ENCODE measurements around the gene FAM114A1.

The FAM114A1 gene

DNA sequence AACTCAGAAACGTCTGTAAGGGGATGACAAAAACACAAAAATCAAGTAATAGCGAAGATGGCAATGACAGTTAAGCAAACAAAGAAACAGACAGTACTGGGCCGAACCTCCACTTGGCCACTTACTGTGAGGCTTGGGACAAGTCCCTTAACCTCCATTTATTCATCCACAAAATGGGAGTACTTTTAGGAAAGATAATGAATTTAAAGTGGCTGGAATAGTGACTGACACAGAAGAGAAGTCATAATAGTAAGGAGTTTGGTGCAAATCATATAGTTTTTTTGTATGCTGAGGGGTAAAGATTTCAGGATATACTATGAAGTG, 9.5 kb upstream of the FAM114A1 start:
- no peak for DNase-seq (ENCODE audit: low read depth, low spot score)

DNA sequence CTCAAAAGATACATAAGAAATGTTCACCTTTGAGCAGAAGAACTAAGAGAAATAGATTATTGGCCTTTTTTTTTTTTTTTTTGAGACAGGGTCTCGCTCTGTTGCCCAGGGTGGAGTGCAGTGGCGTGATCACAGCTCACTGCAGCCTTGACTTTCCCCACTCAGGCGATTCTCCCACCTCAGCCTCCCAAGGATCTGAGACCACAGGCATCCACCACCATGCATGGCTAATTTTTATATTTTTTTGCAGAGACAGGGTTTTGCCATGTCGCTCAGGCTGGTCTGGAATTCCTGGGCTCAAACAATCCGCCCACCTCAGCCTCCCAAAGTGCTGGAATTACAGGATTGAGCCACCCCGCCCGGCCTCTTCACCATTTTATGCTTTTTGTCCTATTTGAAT, 8.1 kb upstream of the FAM114A1 start:
- no peak for DNase-seq (ENCODE audit: low read depth, low spot score)

DNA sequence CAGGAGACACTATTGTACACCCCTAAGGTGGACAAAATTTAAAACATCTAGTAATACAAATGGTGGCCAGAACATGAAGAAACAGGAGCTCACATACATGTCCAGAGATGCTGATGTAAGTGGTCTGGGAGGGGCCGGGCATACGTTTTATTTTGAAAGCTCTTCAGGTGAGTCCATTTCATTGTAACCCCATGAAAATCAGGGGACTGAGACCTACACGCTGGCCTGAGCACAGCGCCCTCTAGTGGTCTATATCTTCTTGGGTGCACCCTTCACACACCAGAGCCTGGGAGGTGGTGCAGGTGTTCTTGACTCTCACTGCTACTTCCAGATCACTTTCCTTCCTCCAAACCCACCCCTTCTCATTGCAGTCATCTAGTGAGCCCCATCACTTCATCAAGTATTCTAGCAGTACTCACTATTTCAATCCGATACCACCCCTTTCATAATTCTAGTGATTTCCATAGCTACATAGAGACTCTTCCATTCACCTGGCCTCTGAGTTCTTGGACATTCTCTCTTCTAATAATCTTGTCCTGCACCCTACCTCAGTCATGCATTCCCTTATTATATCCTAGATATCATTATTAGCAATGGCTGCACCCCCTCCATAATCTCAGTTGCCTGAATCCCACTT, 6.7 kb upstream of the FAM114A1 start:
- no peak for DNase-seq (ENCODE audit: low read depth, low spot score)

DNA sequence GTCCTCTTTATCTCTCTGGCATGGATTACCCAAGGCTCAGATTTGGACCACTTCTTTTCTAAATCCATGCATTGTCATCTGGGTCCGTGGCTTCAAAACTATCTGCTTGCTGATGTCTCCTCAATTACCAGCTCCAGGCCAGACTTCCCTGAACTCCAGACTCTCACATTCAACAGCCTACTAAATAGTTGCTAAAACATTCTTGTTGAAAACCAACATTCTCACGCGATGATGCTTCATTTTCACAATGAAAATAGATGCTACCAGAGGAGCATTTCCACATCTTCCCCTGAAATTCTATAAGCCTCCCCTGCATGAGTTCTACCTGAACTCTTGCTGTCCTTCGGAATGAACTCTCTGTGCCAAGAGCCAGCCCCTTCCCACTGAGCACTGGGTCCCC, 5.8 kb upstream of the FAM114A1 start:
- DNase-seq (ENCODE audit: low read depth, low spot score) = no peak

DNA sequence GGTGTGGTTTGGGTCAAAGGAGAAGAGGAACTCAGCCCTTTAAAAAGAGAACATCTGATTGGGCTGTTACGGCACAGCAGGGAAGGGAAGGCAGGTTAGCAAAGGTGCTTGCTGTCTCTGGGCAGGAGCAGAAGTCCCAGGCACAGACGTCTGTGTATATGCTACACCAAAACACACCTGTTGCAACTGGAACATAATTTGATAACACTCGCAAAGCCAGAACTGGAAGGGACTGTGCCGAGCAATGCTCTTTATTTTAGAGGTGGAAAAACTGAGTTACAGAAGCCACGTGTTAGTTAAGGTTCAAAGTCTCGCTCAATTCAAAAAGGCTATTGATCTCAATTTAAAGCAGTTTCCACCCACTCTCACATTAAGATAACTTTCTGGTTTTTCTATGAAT, 2.2 kb upstream of the FAM114A1 start:
- DNase-seq (ENCODE audit: low read depth, low spot score) = no peak

DNA sequence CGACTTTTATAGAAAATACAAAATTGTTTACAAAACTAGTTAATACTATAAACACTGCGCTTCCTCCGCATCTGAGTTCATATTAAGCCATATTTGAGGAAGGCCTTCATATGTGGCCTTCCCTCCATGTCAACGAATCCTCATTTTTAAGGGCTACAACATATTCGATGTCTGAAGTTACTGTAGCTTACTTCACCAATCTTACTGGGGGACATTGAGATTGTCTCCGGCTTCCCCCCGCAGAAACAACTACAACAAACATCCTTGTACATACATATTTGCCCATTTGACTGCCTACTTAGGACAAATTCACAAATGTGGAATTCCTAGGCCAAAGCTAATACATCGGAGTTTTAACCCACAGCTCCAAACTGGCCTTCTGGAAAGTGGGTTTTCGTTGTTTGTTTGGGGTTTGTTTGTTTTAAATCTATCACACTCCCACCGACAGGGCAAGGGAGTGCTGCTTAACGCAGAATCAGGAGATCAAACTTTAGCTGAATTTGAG, 581 bp upstream of the FAM114A1 start:
- DNase-seq (ENCODE audit: low read depth, low spot score) = no peak

DNA sequence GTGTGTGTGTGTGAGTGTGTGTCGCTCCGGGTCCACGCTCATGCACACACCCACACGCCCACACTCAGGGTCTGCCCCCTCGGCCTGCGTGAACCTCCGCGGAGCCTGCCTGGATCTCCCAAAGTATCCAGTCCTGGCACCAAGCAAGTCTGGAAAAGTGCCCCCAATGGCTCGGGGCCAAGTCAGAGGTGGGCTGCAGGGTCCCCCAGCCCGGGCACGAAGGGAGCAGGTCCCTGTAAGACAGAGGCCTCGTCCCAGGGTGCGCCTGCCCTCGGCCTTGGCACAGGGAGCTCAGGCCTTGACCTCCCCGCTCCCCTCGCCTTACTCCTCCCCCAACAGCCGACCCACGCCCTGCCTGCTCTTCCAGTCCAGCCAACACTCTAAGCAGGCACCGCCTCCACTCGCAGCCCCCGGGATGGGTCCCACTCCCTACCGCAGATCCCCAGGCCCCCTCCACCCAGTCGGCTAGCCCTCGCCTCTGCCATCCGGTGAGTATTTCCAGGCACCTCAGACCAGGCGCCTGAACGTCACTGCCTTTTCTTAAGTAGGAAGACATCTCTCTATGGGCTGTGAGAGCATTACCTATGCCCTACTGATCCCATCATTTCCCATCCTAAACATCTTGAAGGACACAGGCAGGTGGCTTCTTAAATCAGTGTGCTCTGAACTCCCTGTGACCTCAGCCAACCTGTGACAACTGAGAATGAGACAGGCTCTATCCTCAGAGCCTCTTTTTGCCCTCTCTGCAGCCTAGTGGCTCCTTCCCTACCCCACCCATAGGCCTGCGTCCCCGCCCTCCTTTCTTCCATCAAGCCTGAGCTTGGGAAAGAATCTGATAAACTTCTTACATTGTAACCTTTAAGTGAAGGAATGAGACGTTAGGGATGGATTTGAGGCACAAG, 704 bp downstream of the FAM114A1 start:
- no peak for DNase-seq (ENCODE audit: low read depth, low spot score)

DNA sequence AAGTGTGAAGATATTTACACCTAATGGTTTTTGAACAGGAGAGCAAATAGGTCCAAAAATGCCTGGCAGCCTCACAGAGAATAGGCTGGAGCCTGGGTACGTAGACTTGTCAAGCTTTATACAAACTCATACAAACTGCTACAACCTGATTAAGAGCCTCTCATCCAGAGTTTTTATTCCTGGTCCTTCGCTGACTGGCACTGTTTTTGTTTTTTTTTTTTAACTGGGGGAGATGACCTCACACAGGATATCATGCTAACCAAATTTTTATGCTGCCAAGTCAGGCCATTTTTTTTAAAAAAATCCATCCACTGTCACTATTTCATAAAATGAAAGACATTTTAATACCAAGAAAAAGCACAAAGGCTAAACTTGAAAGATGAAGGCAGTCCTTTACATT, 1.9 kb downstream of the FAM114A1 start:
- no peak for DNase-seq (ENCODE audit: low read depth, low spot score)

DNA sequence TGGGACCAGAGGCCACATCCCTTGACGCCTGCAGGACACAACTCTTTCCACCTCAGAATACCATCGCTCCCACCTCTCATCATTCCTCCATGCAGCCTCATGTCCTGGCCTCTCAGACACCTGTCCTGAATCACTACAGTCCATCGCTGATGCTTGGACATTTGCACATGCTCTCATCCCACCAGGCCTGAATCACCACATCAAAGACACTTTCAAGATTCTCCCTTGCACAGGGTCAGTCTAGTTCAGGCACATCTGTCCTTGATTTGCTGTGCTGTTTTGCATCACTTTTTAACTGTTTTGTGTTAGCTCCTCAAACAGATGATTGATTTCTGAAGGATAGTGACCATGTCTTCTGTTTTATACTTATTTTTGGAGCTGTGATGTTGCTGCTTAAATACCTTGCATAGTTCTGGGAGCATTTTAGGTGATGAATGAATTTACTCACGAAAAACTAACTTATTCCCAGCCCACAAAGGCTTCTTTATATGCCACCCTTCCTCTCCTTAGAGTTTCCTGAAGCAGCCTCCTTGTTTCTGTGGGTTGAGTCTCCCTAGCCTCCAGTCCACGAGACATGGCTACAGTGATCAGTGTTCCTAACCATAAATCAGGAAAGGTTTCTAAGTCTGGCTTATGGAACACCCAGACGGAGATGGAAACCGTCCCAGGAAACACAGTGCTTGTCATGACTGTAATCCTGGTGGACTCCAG, 2.6 kb downstream of the FAM114A1 start:
- no peak for DNase-seq (ENCODE audit: low read depth, low spot score)

DNA sequence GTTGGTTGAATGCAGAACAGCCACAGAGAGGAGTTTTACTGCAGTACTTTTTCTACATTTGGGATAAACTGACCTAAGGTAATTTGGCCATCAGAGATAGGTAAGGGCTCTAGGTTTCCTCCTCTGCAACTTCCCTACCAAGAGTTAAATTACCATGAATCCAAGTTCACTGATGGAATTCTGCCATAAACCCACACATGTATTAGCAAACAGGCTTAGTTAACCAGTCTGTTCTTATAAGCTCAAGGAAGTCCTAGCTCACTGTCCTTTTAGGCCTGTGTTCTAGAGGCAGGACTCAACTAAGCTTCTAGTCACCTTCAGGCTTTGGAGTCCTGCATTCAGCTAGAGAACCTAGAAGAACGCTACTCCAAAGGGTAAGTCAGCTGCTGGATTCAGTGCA, 4.0 kb downstream of the FAM114A1 start:
- DNase-seq (ENCODE audit: low read depth, low spot score) = no peak

DNA sequence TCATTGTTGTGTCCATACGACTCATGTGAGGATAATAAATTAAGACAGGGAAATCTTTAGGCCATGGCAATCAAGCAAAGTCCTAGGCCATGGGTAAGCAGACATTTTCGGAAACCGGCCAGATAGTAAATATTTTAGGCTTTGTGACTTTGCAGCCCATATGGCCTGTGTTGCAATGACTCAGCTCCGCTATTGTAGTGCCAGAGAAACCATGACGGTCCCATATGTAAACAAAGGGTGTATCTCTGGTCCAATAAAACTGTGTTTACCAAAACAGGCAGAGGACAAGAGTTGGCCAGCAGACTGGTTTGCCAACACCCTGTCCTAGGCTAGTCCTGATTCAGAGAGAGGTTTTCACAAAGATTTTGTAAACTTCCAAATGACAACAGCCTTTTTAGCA, 5.0 kb downstream of the FAM114A1 start:
- no peak for DNase-seq (ENCODE audit: low read depth, low spot score)

DNA sequence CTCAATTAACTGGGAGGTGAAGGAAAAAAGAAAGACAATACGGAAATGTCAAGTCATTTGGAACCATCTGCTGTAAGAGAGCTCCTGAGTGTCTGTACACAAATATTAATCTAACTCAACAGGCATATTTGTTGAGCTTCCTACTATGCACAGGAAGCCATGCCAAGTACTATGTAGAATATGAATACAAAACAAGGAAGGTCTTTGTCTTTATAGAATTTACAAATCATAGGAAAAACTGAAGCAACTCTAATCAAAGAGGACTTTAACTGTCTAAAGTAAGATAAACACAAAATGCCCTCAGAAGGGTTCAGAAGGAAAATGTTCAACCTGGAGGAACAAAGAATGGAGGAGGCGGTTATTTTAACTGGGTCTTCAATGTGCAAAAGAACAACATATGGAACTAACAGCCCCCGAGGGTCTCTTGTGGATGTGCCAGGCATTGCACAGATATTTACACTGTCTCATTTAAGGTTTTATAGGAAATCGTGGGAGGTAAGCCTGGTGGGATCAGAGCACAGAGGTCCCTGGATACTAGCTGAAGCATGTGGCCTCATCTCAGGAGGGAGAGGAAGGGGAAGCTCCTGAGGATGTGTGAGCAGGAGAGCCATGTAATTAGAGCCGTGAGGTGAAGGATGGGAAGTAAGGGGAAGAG, 5.8 kb downstream of the FAM114A1 start:
- no peak for DNase-seq (ENCODE audit: low read depth, low spot score)

DNA sequence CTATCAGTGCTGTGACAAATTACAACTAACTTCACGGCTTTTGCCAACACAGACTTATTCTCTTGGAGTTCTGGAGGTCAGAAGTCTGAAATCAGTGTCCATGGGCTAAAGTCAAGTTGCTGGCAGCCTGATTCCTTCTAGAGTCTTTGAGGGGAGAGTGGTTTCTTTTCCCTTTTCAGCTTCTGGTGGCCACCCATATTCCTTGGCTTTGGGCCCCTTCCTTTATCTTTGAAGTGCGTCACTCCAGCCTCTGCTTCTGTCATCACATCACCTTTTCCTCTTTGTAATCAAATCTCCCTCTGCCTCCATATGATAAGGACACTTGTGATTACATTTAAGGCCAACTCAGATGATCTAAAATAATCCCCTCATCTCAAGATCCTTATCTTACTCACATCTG, 9.0 kb downstream of the FAM114A1 start:
- no peak for DNase-seq (ENCODE audit: low read depth, low spot score)

DNA sequence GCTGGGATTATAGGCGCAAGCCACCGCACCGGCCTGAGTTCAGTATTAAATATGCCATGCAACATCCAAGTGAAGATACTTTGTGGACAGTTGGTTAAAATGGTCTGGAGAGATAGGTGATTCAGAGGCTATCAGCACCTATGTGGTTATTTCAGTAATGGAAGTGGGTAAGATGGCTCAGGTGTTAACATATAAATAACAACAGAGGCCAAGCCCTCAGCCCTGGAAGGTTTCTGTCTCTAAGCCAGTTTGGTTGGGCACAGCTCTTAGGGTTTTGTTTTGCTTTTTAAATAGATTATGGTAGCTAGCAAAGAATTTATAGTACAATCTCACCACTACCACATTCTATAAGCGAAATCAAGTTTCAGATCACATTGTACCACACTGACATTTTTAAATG, 16.6 kb downstream of the FAM114A1 start:
- no peak for DNase-seq (ENCODE audit: low read depth, low spot score)

DNA sequence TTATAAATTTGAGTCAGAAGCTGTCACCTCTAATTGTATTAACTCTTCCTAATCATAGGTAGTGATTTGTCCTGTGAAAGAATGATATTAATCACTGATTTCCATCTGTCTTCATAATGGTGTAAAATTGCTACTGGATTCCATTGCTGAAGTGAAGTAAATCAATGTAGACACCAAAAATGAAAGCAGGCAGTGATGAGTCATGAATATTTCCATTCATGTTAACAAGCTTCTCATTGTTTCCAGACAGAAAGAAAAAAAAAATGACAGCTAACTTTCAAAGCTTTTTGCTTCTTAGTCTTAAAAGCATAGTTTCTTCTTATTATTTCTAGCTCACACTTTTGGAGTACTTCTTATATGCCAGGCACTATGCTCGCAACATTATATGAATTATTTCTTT, 21.5 kb downstream of the FAM114A1 start:
- DNase-seq (ENCODE audit: low read depth, low spot score) = no peak

DNA sequence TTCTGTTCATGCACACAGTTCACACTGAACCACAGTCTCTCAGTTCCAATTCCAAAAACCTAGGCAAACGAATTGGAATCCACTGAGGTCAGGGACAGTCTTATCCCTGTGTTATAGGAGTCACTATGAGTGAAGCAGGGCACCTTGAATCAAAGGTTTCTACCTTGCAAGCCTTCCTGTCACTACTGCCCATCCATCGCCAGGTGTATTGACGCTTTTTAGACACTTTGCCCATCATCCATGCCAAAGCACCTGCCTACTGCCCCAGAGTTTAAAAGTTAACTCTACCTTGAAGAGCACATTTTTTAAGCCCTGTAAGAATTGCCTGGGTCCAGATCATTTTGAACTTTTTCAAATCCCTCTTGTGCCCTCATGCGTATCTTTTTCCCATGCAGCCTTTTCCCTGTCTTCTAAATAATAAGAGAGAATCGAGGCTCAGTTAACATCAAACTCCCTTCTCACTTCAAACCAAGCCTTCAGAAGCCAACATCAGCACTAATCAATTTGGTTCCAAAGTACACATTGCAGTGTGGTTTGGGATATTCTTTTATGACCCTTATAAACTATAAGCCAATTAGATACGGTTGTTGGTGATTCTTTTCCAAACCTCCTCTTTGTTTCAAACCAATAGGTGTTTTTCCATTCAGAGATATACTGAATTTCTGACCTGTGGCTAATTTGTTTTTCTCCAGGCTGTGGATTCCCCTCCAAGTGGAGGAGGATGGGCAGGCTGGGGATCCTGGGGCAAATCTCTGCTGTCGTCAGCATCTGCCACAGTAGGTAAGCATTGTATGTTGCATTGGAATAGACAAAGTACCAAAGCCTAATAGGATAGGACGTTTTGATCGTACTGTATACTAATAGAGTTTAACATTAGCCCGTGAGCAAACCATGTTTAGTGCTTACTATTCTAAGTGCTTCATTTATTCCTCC, 23.7 kb downstream of the FAM114A1 start:
- DNase-seq (ENCODE audit: low read depth, low spot score) = no peak

DNA sequence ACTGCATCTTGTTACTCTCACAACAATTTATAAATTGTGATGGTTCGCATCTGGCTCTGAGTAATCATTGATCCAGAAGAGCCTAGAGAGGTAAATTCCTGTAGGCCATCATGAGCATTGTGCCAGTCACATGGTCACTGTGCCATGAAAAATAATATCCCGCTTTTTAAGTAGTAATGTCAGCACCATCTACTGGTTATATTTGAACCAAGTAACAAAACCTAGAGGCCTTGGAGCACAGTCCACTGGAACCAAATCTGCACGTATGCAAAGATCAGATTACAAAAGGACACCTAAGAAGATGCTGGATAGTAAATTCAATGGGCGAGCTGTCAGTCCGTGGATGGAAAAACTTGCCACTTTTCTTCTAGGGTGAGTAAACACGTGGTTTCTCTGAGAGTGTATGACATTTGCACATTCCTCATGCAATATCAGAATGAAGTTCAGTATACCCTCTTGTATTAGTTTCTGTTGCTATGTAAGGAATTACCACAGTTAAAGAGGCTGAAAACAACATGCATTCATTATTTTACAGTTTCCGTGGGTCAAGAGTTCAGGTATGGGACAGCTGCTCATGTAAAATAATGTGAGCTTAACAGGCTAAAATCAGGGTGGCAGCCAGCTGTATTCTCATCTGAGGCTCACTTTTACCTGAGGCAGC, 26.8 kb downstream of the FAM114A1 start:
- DNase-seq (ENCODE audit: low read depth, low spot score) = no peak

DNA sequence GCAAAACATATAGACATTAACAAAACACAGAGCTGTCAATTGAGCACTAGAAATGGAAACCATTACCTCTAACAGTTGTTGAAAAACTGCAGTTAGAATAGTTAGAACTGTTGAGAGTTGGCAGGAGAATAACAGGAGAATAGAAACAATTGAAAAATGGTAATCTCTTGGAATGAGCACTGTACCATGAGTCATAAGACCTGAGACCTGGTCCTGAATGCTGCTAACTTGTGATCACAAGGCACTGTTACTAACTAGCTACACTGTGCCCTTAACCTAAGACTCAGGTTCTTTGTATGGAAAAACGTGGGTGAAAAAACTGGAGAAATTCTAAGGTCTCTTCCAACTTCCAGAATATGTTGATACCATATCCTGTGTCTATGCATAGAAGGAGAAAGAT, 29.3 kb downstream of the FAM114A1 start:
- no peak for DNase-seq (ENCODE audit: low read depth, low spot score)

DNA sequence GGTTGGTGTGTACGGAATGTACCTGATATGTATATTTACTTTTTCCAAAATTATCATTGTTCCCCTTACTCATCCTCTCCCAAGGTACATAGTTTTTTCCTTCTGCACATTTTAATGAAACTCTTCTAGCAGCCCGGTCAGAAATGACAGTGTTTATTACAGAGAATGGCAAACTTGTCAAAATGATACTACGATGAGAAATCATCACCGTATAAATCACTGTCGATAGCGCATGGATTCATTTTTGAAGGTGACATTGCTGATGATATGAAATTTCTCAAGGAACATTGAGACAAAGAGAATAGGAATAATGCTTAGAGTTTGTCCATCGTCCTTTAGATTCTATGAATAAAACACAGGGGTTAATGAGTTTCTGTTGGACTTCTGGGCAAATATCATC, 30.6 kb downstream of the FAM114A1 start:
- no peak for DNase-seq (ENCODE audit: low read depth, low spot score)

DNA sequence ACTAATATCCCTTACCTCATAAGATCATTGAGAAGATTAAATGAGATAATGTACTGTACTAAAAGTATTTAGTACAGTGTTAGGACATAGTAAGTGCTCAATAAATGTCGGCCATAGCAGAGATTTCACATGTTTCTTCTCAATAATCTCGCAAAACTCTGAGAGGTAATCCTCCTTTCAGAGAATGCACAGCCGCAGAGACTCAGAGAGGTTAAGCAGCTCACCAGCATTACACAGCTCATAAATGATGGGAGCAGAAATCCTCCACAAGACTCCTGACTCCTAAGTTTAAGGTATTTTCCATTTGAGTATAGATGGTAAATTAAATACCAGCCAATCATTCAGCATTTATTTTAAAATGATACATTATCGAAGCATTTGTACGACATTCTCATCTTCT, 34.6 kb downstream of the FAM114A1 start:
- no peak for DNase-seq (ENCODE audit: low read depth, low spot score)

DNA sequence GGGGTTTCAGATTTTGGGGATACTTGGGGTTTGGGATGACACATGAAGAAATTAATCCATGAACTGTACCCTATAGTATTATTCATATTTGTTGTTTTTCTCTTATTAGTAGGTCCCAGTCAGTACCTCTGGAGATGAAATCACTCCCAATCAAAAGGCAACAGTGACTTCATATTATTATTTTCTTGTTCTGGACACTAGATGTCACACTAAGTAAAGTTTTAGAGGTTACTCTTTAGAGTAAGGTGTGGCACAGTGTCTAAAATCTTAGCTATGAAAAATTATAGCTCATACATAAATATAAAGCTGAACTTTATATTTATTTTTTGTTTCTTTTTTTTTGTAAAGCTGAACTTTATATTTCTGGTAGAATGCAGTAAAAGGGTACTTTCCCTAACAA, 35.1 kb downstream of the FAM114A1 start:
- DNase-seq (ENCODE audit: low read depth, low spot score) = no peak
